Mucosa of gallbladder (tissue), 1 donor: ENCODE results near the gene SCAANT1. TPM values are rescaled to one million over a fixed set of nuclear protein-coding genes. Genes with fewer than 3 reads are reported as not detected.

Experiments used
- DNase-seq: peaks from one replicate; pipeline ENCODE4 v3.0.0-alpha.2; 2020; ENCODE audit warnings: low spot score
- total RNA-seq: library from RNA; stranded (reverse); gene quantifications from one replicate; pipeline ENCODE4 v1.2.1, GENCODE V29; 2021
- donor health status: DM: no; HTN: no; CAD: no.

Gene SCAANT1
- total RNA-seq, 1 donor from 2014 or later: not detected

DNA sequence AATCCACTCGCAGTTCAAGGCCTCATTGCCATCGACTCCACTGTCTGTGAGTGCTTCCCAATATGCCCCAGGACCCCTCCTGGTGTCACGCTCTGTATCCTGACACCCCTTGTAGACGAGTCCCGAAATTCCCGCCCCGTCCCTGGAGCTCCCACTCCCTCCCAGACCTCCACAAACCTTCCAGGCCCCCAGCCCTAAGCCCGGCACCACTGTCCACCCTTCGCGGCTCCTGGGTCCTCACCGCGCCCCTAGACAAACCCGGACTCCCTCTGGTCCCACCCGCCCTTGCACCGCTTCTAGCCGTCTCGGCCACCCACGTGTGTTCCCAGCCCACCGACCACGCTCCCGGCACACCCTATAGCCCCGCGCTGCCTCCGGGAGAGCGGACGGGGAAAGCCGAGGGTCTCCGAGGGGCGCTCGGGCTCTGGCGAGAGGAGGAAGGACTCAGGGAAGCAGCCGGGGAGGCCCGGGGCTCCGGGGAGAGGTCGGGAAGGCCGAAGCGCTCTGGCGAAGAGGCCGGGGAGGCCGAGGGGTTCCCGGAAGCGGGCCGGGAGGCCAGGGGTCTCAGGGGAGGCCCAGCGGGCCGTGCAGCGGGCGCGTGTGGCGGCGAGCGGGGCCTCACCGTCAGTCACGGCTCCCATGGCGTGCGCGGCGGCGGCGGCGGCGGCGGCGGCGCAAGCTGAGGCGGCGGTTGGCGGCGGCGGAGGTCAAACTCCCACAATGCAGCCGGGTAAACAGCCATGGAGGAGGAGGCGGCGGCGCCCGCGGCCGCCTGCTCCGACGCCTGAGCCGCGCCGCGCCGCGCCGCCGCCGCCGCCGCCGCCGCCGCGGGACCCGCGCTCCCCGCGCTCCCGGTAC, 48.8 kb downstream of the SCAANT1 start, which contains the start of the genes ATXN7 and THOC7:
Gene ATXN7 (plus strand): TSS at position 718 of the 858 bp plus-strand sequence. CDS start 48,732 bp downstream, outside the sequence.
Gene THOC7 (minus strand): TSS at position 656 of the 858 bp plus-strand sequence. CDS start 15 bp downstream, at position 641.
- DNase-seq: peak; percentile 68

- DNase-seq: no peak
Measured at GRCh38 chr3:63862804-63863149, 49.4 kb downstream of the SCAANT1 start.

Other genes with a start within 250 kb of the SCAANT1 start
- not detected for gene C3orf49, start 93.1 kb downstream of the SCAANT1 start, total RNA-seq
- 48.3 TPM for gene THOC7, start 48.6 kb downstream of the SCAANT1 start, total RNA-seq
- 33.0 TPM for gene ATXN7, start 48.5 kb downstream of the SCAANT1 start, total RNA-seq
- 53.5 TPM for gene PSMD6, start 111.1 kb upstream of the SCAANT1 start, total RNA-seq